Measurements from ENCODE around the gene CCR4. TPM values are rescaled to one million over a fixed set of nuclear protein-coding genes. Genes with fewer than 3 reads are reported as not detected.

Gene CCR4
- total RNA-seq, 1 experiment from 2014 or later = not detected

DNA sequence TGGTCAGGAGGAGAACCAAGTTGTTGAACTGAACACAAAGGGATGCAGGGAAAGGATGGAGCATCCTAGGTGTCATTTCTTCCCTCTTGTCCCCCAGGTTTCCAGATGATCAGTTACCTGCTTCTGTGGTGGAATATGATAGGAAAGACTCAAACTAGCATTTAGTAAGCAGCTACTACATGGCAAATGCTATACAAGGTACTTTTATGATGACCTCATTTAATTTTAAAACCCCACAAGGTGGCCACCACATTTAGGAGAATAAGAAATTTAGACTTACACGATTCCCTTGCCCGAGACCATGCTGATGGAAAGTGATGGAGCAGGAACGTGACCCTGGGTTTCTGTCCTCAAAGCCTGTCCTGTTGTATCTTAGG lies 40.9 kb downstream of the CCR4 start:
- no peaks in the 10 kb centered on the region for H3K4me1 ChIP-seq
- intact Hi-C loops (cut with micrococcal nuclease; ENCODE audit: unreplicated experiment) = no loop called here
- H3K9me3 Mint-ChIP-seq (ENCODE audit: unreplicated experiment) = no peaks in the 10 kb centered on the region
- CTCF ChIA-PET = no interaction called here
- no peaks in the 10 kb centered on the region for H3K36me3 Mint-ChIP-seq (ENCODE audit: insufficient read depth, unreplicated experiment)
- DNase-seq = no peak
- no peaks in the 10 kb centered on the region for H3K9me3 ChIP-seq
- no peak overlapping the region for H3K4me3 ChIP-seq (ENCODE audit: low read depth, low read length)
- H3K36me3 ChIP-seq (ENCODE audit: control insufficient read depth, insufficient read depth, low read length) = no peaks in the 10 kb centered on the region
- H3K27me3 ChIP-seq (replicated peaks; ENCODE audit: control insufficient read depth, insufficient read depth, low read length) = no peaks in the 10 kb centered on the region
- TF ChIP-seq CTCF (IDR thresholded peaks at IDR 0.05; ENCODE audit: insufficient read depth in 1 of 2, low read depth in 1 of 2, low read length in 1 of 2, severe bottlenecking in 1 of 2, unreplicated experiment in 1 of 2) = no peak
- no peak overlapping the region for H3K4me3 Mint-ChIP-seq (ENCODE audit: unreplicated experiment)
- no peaks in the 10 kb centered on the region for H3K27me3 Mint-ChIP-seq (ENCODE audit: insufficient read depth, unreplicated experiment)
- POLR2A ChIA-PET = no interaction called here
- no peaks in the 10 kb centered on the region for H3K4me1 Mint-ChIP-seq (ENCODE audit: low read depth, unreplicated experiment)
- no TSS peak for BruUV-seq (replicated peaks)
- H3K27ac Mint-ChIP-seq (ENCODE audit: unreplicated experiment) = no peak overlapping the region

DNA sequence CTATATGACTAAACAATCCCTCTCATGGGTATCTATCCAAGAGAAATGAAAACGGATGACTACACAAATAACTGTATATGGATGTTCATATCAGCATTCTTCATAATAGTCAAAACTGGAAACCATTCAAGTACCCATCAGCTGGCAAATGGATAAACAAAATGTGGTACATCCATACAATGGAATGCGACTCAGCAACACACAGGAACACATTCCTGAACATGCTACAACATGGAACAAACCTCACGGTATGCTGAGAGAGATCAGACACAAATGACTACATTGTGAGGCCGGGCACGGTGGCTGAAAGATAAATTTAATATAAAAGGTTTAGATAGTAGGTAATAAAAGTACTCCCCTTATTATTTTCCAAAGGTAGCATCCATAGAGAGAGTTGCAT lies 42.6 kb downstream of the CCR4 start:
- DNase-seq = no peak
- H3K4me3 Mint-ChIP-seq (ENCODE audit: unreplicated experiment) = no peak overlapping the region
- Histone ChIP-seq H3K36me3 (ENCODE audit: control insufficient read depth, insufficient read depth, low read length) (no peaks in the 10 kb centered on the region), H3K9me3 (no peaks in the 10 kb centered on the region), H3K27me3 (replicated peaks; ENCODE audit: control insufficient read depth, insufficient read depth, low read length) (no peaks in the 10 kb centered on the region), H3K4me1 (no peaks in the 10 kb centered on the region), H3K4me3 (ENCODE audit: low read depth, low read length) (no peak overlapping the region)
- BruUV-seq (replicated peaks) = no TSS peak
- H3K4me1 Mint-ChIP-seq (ENCODE audit: low read depth, unreplicated experiment) = no peaks in the 10 kb centered on the region
- ChIA-PET POLR2A (no interaction called here), CTCF (no interaction called here)
- intact Hi-C loops (cut with micrococcal nuclease; ENCODE audit: unreplicated experiment) = no loop called here
- no peak overlapping the region for H3K27ac Mint-ChIP-seq (ENCODE audit: unreplicated experiment)
- H3K27me3 Mint-ChIP-seq (ENCODE audit: insufficient read depth, unreplicated experiment) = no peaks in the 10 kb centered on the region
- H3K9me3 Mint-ChIP-seq (ENCODE audit: unreplicated experiment) = no peaks in the 10 kb centered on the region
- H3K36me3 Mint-ChIP-seq (ENCODE audit: insufficient read depth, unreplicated experiment) = peaks cover 7% of the 10 kb centered on the region
- TF ChIP-seq CTCF (IDR thresholded peaks at IDR 0.05; ENCODE audit: insufficient read depth in 1 of 2, low read depth in 1 of 2, low read length in 1 of 2, severe bottlenecking in 1 of 2, unreplicated experiment in 1 of 2) = no peak

DNA sequence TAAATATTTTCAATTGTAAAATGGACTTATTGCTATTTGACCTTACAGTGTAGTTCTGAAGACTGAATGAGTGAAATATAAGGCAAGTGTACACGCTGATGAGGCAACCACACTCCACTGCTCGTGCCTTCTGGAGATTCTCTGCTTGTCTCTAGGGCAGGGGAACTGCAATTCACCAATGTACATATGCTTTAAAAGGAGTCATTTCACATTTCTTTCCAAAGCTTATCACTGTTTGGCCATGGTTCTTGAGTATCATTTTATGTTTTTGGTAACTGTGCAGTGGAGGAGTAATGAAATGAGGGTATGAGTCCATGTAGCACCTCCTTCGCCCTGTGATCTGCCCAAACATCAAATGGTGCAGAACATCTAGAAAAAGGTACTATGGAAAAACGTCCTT lies 43.7 kb downstream of the CCR4 start:
- H3K36me3 Mint-ChIP-seq (ENCODE audit: insufficient read depth, unreplicated experiment) = peaks cover 13% of the 10 kb centered on the region
- no peaks in the 10 kb centered on the region for H3K27me3 Mint-ChIP-seq (ENCODE audit: insufficient read depth, unreplicated experiment)
- H3K27ac Mint-ChIP-seq (ENCODE audit: unreplicated experiment) = no peak overlapping the region
- no peaks in the 10 kb centered on the region for H3K9me3 ChIP-seq
- no peaks in the 10 kb centered on the region for H3K4me1 ChIP-seq
- no peak for TF ChIP-seq CTCF (IDR thresholded peaks at IDR 0.05; ENCODE audit: insufficient read depth in 1 of 2, low read depth in 1 of 2, low read length in 1 of 2, severe bottlenecking in 1 of 2, unreplicated experiment in 1 of 2)
- no peak overlapping the region for H3K4me3 Mint-ChIP-seq (ENCODE audit: unreplicated experiment)
- no peaks in the 10 kb centered on the region for H3K36me3 ChIP-seq (ENCODE audit: control insufficient read depth, insufficient read depth, low read length)
- DNase-seq = no peak
- H3K4me1 Mint-ChIP-seq (ENCODE audit: low read depth, unreplicated experiment) = no peaks in the 10 kb centered on the region
- H3K4me3 ChIP-seq (ENCODE audit: low read depth, low read length) = no peak overlapping the region
- POLR2A ChIA-PET = no interaction called here
- H3K27me3 ChIP-seq (replicated peaks; ENCODE audit: control insufficient read depth, insufficient read depth, low read length) = no peaks in the 10 kb centered on the region
- intact Hi-C loops (cut with micrococcal nuclease; ENCODE audit: unreplicated experiment) = no loop called here
- no peaks in the 10 kb centered on the region for H3K9me3 Mint-ChIP-seq (ENCODE audit: unreplicated experiment)
- BruUV-seq (replicated peaks) = no TSS peak
- CTCF ChIA-PET = no interaction called here
